Stimulated activated CD4-positive, alpha-beta T cell treated with anti-CD3 and anti-CD28 coated beads, Interleukin-4, amount 100 ng/mL, for 24 hours (primary cell): ENCODE measurements around the gene POLN.

Source experiments
- DNase-seq: peaks from one replicate; pipeline ENCODE4 v3.0.0-alpha.2; 2020

The POLN gene

GRCh38 chr4:2066571-2067445 is 175.1 kb downstream of the POLN start:
- DNase-seq, result no peak

DNA sequence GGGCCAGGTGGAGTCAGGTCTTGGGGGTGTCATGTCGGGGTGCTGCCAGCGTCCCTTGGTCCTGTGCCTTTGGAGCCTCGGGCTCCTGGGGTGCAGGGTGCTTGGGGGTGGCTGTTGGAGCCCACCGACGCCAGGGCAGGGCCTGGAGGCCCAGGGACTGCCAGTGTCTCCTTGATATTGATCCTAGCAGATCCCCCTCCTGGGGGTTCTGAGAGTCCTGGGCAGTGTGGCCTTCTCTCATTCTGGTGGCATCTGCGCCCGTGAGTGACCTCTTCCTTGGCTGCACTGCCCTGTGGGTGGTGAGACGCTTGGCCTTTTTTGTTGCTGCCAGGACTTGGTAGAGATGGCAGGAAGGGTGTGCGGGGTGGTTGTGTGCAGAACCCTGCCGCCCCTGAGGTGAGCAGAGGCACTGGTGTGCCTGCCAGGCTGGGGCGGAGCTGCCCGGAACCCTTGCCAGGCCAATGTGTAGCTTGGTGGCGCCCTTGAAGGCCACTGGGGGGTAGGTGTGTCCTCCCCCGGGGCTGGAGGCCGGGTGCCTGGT is 175.8 kb downstream of the POLN start:
- no peak for DNase-seq

DNA sequence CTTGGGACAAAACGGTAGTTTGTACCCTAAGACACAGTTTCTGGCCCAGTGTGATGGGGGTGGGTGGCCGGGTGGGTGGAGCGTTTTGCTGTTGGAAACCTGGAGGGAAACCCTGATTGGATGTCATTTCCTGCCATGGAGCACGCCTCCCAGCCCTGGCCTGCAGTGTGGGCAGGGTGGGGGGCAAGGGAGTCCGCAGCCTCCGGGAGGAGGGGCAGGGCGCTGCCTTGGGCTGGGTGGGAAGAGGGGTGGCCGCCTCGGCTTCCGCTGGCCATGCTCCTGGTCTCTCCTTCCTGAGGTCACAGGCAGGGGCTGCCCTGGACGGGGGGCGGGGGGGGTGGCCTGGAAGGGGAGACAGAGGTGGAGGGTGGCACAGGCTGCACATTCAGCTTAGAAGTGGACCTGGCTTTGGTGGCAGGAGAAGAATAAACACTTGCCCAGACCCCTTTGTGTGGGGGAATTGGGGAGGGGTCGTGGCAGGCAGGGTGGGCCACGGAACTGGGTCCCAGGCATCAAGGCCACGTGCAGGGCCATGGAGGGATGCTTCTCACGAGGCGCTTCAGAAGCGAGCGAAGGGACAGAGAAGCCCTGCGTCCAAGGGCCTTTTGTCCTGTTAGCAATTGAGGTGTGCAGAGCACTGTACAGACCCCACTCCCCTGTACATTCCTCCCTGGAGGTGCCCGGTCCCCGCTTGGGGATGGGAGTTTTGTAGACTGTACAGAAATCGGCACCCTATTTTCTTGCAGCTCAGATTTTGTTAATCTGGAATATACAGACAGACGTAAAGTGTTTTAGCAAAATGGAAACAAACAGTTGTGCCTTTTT is 176.6 kb downstream of the POLN start:
- no peak for DNase-seq

GRCh38 chr4:2064276-2064991 is 177.5 kb downstream of the POLN start:
- DNase-seq, result no peak

GRCh38 chr4:2063557-2064275 is 178.2 kb downstream of the POLN start:
- no peak for DNase-seq

DNA sequence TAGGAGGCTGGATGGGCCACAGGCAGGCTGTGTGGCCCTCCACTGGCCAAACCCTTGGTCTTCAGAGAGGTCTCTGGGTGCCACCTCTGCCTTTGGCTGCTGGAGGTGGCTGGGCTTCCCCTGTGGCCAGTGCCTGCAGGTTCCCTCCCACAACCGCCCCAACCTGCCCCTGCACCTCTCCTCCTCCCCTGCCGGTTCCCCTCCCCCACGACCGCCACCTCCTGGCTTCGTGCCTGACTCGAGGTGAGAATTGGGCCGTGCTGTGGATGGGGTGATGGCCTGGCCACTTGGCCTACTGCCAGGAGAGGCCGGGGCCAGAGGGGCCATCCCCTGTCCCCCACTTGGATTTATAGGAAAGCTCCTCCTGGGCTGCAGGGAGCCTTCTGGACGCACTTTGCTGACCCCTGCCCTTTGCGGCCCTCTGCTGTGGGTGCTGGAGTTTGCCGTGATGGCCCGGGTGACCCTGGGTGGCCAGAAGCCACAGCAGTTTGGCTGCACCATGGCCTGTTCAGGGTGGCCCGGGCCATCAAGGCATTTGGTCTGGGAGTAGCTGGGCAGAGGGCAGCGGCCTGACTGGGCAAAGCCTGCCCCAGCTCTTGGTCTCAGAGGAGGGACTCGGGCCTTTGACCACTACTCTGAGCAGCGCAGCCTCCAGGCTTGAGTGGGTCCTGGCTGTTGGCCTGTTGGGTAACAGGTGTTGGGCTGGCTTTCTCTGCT is 179.0 kb downstream of the POLN start:
- DNase-seq, result no peak

DNA sequence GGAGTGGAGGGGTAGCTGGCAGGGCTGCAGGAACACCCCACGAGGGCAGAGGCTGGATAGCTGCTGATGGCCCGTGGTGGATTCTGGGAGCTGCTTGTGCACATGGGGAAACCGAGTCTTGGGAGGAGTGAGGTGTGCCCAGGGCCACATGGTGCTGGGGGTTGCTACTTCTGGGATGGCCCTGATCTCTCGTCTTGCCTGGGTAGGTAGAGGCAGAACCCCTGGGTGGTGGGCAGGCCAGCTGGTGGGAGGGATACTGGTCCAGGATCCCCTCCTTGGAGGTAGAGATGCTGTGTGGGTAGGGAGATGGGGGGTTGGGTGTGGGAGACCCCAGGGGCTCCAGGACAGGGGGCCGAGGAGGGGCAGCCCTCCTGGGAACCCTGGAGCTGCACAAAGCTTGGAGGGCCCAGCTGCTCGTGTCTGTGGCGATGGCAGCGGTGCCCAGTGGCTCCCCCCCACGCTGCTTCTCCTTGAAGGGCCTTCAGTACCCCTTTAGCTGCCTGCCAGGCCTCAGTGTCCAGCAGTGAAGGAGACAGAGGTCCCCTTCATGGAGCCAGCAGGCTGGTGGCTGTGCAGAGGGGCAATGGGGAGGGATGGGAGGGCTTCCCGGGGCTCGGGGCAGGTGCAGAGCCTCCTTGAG is 179.6 kb downstream of the POLN start:
- no peak for DNase-seq

- DNase-seq, result no peak
Measured at GRCh38 chr4:2061186-2062131, 180.5 kb downstream of the POLN start.

- no peak for DNase-seq
Measured at GRCh38 chr4:2060611-2061185, 181.2 kb downstream of the POLN start.

GRCh38 chr4:2059726-2060602 is 182.0 kb downstream of the POLN start:
- DNase-seq, result no peak

- DNase-seq, result no peak
Measured at GRCh38 chr4:2059046-2059725, 182.7 kb downstream of the POLN start, which contains the start of gene NAT8L. TSS of gene NAT8L (plus strand) at chr4:2059327. CDS start at chr4:2059512, 185 bp downstream.

DNA sequence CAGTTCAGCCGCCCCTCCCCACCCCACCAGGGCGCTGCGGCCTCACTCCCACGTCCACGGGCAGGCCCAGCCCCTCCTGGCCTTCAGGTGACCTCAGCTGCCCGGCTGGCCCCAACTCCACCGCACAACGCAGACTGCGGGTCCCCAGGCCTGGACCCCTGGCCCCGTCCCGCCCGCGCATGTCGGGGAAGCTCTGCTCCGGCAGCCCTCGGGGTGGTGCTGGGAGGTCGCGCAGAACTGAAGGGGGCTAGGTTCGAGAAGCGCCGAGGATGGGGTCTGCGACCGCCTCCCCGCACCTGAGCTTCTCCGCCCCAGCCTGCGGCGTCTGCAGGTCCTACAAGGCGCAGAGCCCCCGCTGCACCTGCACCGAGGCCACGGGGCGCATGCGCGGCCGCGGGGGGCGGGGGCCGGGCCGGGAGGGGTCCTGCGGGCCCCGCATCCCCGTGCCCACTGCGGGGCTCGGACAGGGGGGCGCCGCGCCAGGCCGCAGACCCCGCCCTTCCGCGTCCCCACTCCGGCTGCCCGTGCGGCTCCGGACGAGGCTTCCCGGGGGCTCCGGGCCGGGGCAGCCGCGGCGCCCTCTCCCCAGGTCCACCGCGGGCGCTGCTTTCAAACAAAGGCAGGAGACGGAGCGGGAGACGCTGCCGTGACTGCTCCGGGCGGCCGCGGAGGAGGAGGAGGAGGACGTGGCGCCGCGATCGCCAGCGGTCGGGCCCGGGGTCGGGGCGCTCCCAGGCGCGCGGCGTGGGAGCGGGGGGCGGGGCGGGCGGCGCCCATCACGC is 183.5 kb downstream of the POLN start:
- DNase-seq, result no peak

DNA sequence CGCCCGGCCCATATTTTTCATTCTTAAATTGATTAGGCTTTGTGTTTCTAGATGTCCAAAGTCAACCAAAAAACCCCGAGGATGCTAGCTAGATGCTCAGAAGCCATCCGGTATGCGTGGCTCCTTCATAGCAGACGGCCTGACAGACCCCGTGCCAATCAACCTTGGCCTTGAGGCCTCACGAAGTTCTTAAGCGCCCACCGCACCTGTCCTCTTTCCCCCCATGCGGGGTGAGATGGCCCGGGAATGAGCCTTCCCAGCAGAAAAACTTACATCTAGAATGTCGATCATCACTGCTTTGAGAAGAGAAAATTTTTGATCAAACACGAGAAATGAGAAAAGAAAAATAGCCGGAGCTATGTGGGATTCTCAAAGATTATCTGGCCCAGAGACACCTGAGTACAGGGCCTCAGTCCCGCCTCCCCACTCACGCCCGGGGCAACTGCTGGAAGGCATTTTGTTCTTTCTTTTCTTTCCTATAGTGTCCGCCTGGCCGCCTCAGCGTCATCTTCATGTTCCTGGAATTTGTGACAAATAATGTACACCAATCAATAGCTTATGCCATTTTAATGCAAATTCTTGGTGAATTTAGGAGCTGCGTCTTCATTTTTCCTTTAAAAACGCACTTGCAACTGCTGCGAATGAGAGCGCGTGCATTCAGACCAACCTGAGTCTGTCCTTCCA is 184.4 kb downstream of the POLN start:
- DNase-seq, result no peak

DNA sequence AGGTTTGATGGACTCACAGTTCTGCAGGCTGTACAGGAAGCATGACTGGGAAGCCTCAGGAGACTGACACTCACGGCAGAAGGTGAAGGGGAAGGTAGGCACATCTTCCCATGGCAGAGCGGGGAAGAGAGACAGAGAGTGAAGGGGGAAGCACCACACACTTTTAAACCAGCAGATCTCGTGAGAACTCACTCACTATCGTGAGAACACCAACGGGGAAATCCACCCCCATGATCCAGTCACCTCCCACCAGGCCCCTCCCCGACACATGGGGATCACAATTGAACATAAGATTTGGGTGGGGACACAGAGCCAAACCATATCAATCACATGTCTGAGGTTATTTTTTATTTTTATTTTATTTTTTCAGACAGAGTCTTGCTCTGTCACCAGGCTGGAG is 187.7 kb downstream of the POLN start:
- no peak for DNase-seq

DNA sequence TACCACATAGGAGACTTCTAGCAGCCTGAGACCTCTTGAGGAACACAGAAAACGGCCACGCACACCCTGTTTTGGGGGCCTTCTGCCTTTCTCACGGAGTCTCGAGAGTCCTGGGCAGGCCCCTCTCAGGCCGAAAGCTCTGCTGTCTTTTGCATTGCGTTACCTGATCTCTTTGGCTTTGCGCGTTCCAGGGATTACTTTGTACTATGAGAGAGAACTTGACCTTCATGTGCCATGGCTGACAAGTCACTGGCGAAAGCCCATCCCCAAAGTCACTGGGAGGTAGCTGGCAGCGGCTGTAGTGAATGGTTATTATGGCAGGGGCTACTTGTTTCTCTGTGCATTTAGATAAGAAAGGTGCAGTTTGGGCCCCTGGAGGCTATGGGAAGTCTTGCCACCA is 190.8 kb downstream of the POLN start:
- DNase-seq, result no peak

DNA sequence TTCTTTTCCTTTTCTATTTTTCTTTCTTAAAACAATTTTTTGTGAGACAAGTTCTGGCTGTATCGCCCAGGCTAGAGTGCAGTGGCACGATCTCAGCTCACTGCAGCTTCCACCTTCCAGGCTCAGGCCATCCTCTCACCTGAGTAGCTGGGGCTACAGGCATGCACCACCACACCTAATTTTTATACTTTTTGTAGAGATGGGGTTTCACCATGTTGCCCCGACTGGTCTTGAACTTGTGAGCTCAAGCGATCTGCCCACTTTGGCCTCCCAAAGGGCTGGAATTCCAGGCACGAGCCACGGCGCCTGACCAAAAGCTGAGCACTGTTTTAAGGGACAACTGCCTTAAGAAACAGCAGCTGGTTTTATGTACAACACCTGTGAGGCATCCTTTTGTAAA is 192.1 kb downstream of the POLN start:
- DNase-seq, result no peak
